Thyroid gland (tissue), 4 donors: Measurements from ENCODE around the gene DOCK1. TPM values are rescaled to one million over a fixed set of nuclear protein-coding genes. Genes with fewer than 3 reads are reported as not detected.

Source experiments
- DNase-seq, 2 donors: peaks; one replicate each; pipeline ENCODE4 v3.0.0-alpha.2; 2019
- H3K27ac ChIP-seq, 3 donors: fragments of 200-600 bp; sonication (generic); 1 replicate in 2 of 3; 2 replicates in 1 of 3; pipeline ENCODE4 v1.5.1; 2016 to 2019; ENCODE audit warnings: mild to moderate bottlenecking in 1 of 3, moderate library complexity in 1 of 3
- H3K27me3 ChIP-seq: fragments of 200-600 bp; sonication (generic); one replicate; pipeline ENCODE4 v1.5.1; 2019
- H3K36me3 ChIP-seq, 2 donors: fragments of 200-600 bp; sonication (generic); one replicate each; pipeline ENCODE4 v1.5.1; 2016 to 2019
- H3K4me1 ChIP-seq, 2 donors: fragments of 200-600 bp; sonication (generic); one replicate each; pipeline ENCODE4 v1.5.1; 2017 to 2019
- H3K4me3 ChIP-seq, 3 donors: fragments of 200-600 bp; sonication (generic); replicated peaks in 1 of 3; 1 replicate in 2 of 3; 2 replicates in 1 of 3; pipeline ENCODE4 v1.5.1; 2016; ENCODE audit warnings: mild to moderate bottlenecking in 1 of 3
- H3K9me3 ChIP-seq: fragments of 200-600 bp; sonication (generic); one replicate; pipeline ENCODE4 v1.5.1; 2017
- CTCF ChIP-seq, 6 experiments: fragments of 200-600 bp in 3 of 6; fragments of 450-650 bp in 3 of 6; sonication (generic) in 3 of 6; IDR thresholded peaks; one replicate each; pipeline ENCODE4 v1.5.1; 2016 to 2019; ENCODE audit warnings: antibody characterized with exemption in 6 of 6, mild to moderate bottlenecking in 2 of 6, inconsistent platforms in 1 of 6, moderate library complexity in 1 of 6
- POLR2A ChIP-seq, 2 donors: fragments of 450-650 bp; IDR thresholded peaks; one replicate each; pipeline ENCODE4 v1.6.1; 2017; ENCODE audit warnings: antibody characterized with exemption in 2 of 2, mild to moderate bottlenecking in 2 of 2, moderate library complexity in 1 of 2
- whole genome bisulfite sequencing, 2 donors: methylation state at CpG; one replicate each; pipeline ENCODE4 v1.1.5; 2017; 5-methylcytosine and 5-hydroxymethylcytosine counted together
- intact Hi-C: fragments of 100-400 bp; cut with DNase I; formaldehyde crosslinking; loops from one replicate; pipeline ENCODE4 v1.15.1; 2023
- total RNA-seq, 4 donors: library from RNA; depleted of rRNA; stranded (reverse); fragments of >200 nt; gene quantifications; one replicate each; pipeline ENCODE4 v1.2.3, GENCODE V29; 2016

The DOCK1 gene
- total RNA-seq, 4 donors from 2014 or later: 89.7 to 217 (median 112) TPM

- H3K27ac ChIP-seq: no peak overlapping the region
- DNase-seq: no peak
- H3K27me3 ChIP-seq: no peaks in the 10 kb centered on the region
- H3K4me3 ChIP-seq: no peak overlapping the region
- H3K36me3 ChIP-seq: peaks cover 3 to 4% of the 10 kb centered on the region in 2 donors
- intact Hi-C loops: no loop called here
- H3K4me1 ChIP-seq: no peaks in the 10 kb centered on the region
- no peak for TF ChIP-seq CTCF (IDR thresholded peaks at IDR 0.05)
- WGBS, 2 donors: 93 to 94% methylated on average over 10 of the region's 10 CpGs
- H3K9me3 ChIP-seq: no peaks in the 10 kb centered on the region
Measured at GRCh38 chr10:127398971-127399365, 493.7 kb downstream of the DOCK1 start.

GRCh38 chr10:127399668-127400067, 494.4 kb downstream of the DOCK1 start:
- intact Hi-C loops: no loop called here
- TF ChIP-seq POLR2A (IDR thresholded peaks at IDR 0.05) (no peak), CTCF (IDR thresholded peaks at IDR 0.05) (no peak)
- 76 to 83% methylated on average over 5 of the region's 5 CpGs for WGBS, 2 donors
- DNase-seq: no peak
- Histone ChIP-seq H3K27me3 (no peaks in the 10 kb centered on the region), H3K9me3 (no peaks in the 10 kb centered on the region), H3K4me1 (no peaks in the 10 kb centered on the region), H3K4me3 (no peak overlapping the region), H3K36me3 (peaks cover 3 to 4% of the 10 kb centered on the region in 2 donors), H3K27ac (no peak overlapping the region)

- Histone ChIP-seq H3K27me3 (no peaks in the 10 kb centered on the region), H3K4me3 (no peak overlapping the region), H3K9me3 (no peaks in the 10 kb centered on the region), H3K4me1 (no peaks in the 10 kb centered on the region), H3K27ac (no peak overlapping the region), H3K36me3 (peaks cover 3 to 4% of the 10 kb centered on the region in 2 donors)
- no peak for DNase-seq
- intact Hi-C loops: no loop called here
- no peak for TF ChIP-seq POLR2A (IDR thresholded peaks at IDR 0.05)
- no peak for TF ChIP-seq CTCF (IDR thresholded peaks at IDR 0.05)
- WGBS, 2 donors: 88 to 93% methylated on average over 4 of the region's 4 CpGs
Measured at GRCh38 chr10:127400216-127400615, 495.0 kb downstream of the DOCK1 start.

GRCh38 chr10:127402596-127403409, 497.6 kb downstream of the DOCK1 start:
- TF ChIP-seq CTCF (IDR thresholded peaks at IDR 0.05) (no peak), POLR2A (IDR thresholded peaks at IDR 0.05) (no peak)
- H3K36me3 ChIP-seq: peaks cover 3 to 4% of the 10 kb centered on the region in 2 donors
- DNase-seq: no peak
- H3K27ac ChIP-seq: no peak overlapping the region
- WGBS, 2 donors: 87 to 89% methylated on average over 16 of the region's 16 CpGs
- no peaks in the 10 kb centered on the region for H3K27me3 ChIP-seq
- intact Hi-C loops: no loop called here
- no peaks in the 10 kb centered on the region for H3K9me3 ChIP-seq
- no peak overlapping the region for H3K4me3 ChIP-seq
- no peaks in the 10 kb centered on the region for H3K4me1 ChIP-seq

- WGBS, 2 donors: 88 to 92% methylated on average over 4 of the region's 4 CpGs
- intact Hi-C loops: no loop called here
- DNase-seq: no peak
- H3K36me3 ChIP-seq: peaks cover 3 to 4% of the 10 kb centered on the region in 2 donors
- H3K4me3 ChIP-seq: no peak overlapping the region
- no peaks in the 10 kb centered on the region for H3K9me3 ChIP-seq
- no peak for TF ChIP-seq POLR2A (IDR thresholded peaks at IDR 0.05)
- TF ChIP-seq CTCF (IDR thresholded peaks at IDR 0.05): no peak
- no peak overlapping the region for H3K27ac ChIP-seq
- no peaks in the 10 kb centered on the region for H3K27me3 ChIP-seq
- H3K4me1 ChIP-seq: no peaks in the 10 kb centered on the region
Measured at GRCh38 chr10:127405221-127405620, 500.0 kb downstream of the DOCK1 start.
